Occipital lobe (tissue), 3 donors: Measurements from ENCODE around the gene SRP9. TPM values are rescaled to one million over a fixed set of nuclear protein-coding genes. Genes with fewer than 3 reads are reported as not detected.

ENCODE experiments used
- DNase-seq: peaks from one replicate; lab custom pipeline; 2025; lab: John Stamatoyannopoulos, UW
- small RNA-seq: library from RNA; depleted of rRNA; stranded (forward); fragments of <200 nt; gene quantifications from one replicate; pipeline ENCODE3, GENCODE V24; 2014
- total RNA-seq: library from RNA; depleted of rRNA; stranded (reverse); fragments of >200 nt; gene quantifications from one replicate; pipeline ENCODE4 v1.2.3, GENCODE V29; 2014

The SRP9 gene
- total RNA-seq, 1 donor from 2014 or later, result 337 TPM

- DNase-seq, result no peak
These were observed 61.2 kb downstream of the SRP9 start for GRCh38 chr1:225838793-225839192.

Small RNA genes within 50 kb of the gene (small RNA-seq; reads per million reads assigned to genes)
- gene RNU6-1304P, result not detected

Other genes with a start within 250 kb of the SRP9 start
- 73.5 TPM for gene ENAH, start 124.7 kb upstream of the SRP9 start, total RNA-seq
- gene EPHX1, start 32.3 kb downstream of the SRP9 start, total RNA-seq, result 7.2 TPM
- 1.1 TPM for gene TMEM63A, start 104.6 kb downstream of the SRP9 start, total RNA-seq
- 0.47 TPM for gene LEFTY1, start 111.3 kb downstream of the SRP9 start, total RNA-seq
- gene PYCR2, start 146.4 kb downstream of the SRP9 start, total RNA-seq, result 16.2 TPM
- 0.47 TPM for gene LEFTY2, start 163.4 kb downstream of the SRP9 start, total RNA-seq
- gene SDE2, start 221.5 kb downstream of the SRP9 start, total RNA-seq, result 43.4 TPM